Astrocyte of the cerebellum (primary cell): ENCODE data around the gene ADRA2B.

ENCODE experiments used
- DNase-seq: peaks from one replicate; pipeline ENCODE4 v3.0.0-alpha.2; 2011; ENCODE audit warnings: low read depth
- H3K4me3 ChIP-seq: 2 replicates; pipeline ENCODE4 v1.5.1; 2011; ENCODE audit warnings: mild to moderate bottlenecking, low read depth, low read length, moderate library complexity
- CTCF ChIP-seq: IDR thresholded peaks from 2 replicates; pipeline ENCODE4 v1.5.1; 2012; ENCODE audit warnings: low read length, low read depth, moderate library complexity, mild to moderate bottlenecking; ENCODE audit errors: missing control alignments
- in situ Hi-C: cut with HindIII; loops from 2 replicates; pipeline ENCODE4 v1.10.0; 2017; ENCODE audit warnings: low sequenced_read_pairs

ADRA2B gene

GRCh38 chr2:96109361-96109680, 7.0 kb downstream of the ADRA2B start:
- no peak for TF ChIP-seq CTCF
- in situ Hi-C loops = no loop called here
- H3K4me3 ChIP-seq = no peak overlapping the region
- no peak for DNase-seq

GRCh38 chr2:96108541-96109360, 7.6 kb downstream of the ADRA2B start:
- in situ Hi-C loops = no loop called here
- no peak for DNase-seq
- no peak for TF ChIP-seq CTCF
- no peak overlapping the region for H3K4me3 ChIP-seq

GRCh38 chr2:96108151-96108540, 8.2 kb downstream of the ADRA2B start:
- H3K4me3 ChIP-seq = no peak overlapping the region
- DNase-seq = no peak
- no peak for TF ChIP-seq CTCF
- in situ Hi-C loops = no loop called here

- DNase-seq = no peak
- in situ Hi-C loops = no loop called here
- no peak for TF ChIP-seq CTCF
- no peak overlapping the region for H3K4me3 ChIP-seq
Measured at GRCh38 chr2:96107708-96108065, 8.7 kb downstream of the ADRA2B start.

GRCh38 chr2:96106991-96107707, 9.2 kb downstream of the ADRA2B start:
- in situ Hi-C loops = no loop called here

More at GRCh38 chr2:96106991-96107707, 9.2 kb downstream of the ADRA2B start:
- no peak overlapping the region for H3K4me3 ChIP-seq
- TF ChIP-seq CTCF = no peak
- no peak for DNase-seq
